ENCODE measurements around the gene CDK5.
A peak's percentile ranks its signal among the peaks of the same experiment; 100 is the strongest.

The CDK5 gene

GRCh38 chr7:151087245-151088018 is 29.7 kb upstream of the CDK5 start:
- DNase-seq (ENCODE audit: low read depth in 2 of 2): no peak

DNA sequence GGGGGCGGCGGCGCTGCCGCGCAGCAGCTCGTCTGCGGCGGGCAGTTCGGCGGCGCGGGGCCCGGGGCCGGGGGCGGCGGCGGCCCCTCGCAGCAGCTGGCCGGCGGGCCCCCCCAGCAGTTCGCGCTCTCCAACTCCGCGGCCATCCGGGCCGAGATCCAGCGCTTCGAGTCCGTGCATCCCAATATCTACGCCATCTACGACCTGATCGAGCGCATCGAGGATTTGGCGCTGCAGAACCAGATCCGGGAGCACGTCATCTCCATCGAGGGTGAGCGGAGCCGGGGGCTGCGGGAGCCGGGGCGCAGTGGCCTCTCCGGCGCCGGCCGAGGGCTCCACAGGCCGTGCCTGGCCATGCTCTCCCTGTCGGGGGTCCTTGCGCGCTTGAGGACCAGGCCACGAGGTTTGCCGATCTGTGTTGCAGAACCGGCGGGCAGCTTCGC is 29.1 kb upstream of the CDK5 start:
- no peak for DNase-seq (ENCODE audit: low read depth in 2 of 2)

DNA sequence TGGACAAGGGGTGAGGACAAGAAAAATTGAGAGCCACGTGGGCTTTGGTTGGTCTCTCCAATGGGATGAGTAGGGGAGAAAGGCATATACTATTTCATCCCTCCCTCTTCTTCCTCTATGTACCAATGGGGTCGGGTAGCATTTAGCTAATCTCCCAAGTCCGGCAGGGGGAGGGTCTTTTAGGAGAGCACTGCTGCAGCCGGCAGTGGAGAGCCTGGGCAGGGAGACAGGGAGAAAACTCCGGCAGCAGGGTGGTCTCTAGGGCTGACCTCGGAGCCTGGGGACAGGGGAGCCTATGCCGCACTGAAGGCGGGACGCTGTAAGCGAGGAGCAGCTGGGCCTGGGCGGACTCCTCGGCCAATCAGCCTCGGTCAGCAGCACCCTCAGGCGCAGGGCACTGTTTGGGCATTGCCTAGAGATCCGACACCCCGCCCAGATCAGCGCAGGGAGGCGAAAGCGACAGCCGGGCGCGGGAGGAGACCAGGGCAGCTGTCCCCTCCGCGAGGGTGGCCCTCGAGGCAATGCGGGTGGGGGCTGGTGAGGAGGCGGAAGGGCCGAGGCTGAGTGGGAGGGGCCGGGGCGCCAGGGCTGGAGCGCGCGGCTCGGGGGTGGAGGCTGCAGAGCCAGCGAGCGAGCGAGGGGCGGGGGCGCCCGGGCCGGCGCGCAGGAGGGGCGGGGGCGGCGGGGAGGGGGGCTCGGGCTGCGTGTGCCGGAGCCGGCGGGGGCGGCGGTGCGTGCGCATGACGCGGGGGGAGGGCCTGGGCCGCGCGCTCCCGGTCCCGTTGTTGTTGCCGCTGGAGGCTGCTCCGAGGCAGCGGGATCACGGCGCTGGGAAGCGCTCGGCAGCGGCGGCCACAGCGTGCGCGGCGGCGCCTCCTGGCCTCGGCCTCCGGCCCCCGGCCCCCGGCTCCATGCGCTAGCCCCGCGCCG is 28.3 kb upstream of the CDK5 start, which contains the start of gene AGAP3:
Gene AGAP3, plus strand, starts transcription at position 785 of the 930 bp plus-strand sequence. CDS start 267 bp downstream, outside the sequence.
- peak; percentile 35 to 47 for DNase-seq (ENCODE audit: low read depth in 2 of 2)

DNA sequence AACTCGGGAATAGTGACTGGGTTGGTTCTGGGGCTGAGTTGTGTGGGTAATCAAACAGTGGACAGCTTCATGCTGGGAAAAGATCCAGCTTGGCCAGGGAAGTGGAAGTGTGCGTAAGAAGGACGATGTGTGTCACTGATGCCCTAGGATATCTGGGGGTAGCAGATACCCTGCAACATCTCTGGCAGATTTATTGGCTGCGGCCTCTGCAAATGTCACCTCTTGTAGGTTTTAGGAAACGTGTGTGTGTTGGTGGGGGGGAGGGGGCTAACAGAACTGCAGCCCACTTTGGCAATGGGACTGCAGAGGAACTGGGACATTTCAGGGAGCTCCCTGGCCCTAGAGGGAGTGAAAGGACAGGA is 27.6 kb upstream of the CDK5 start:
- DNase-seq (ENCODE audit: low read depth in 2 of 2): no peak

- DNase-seq (ENCODE audit: low read depth in 2 of 2): no peak
Measured at GRCh38 chr7:151083824-151084160, 26.1 kb upstream of the CDK5 start.

GRCh38 chr7:151083071-151083823 is 25.6 kb upstream of the CDK5 start, which contains the start of gene TMUB1:
TMUB1 (minus strand) TSS chr7:151083493; CDS start chr7:151082563, 930 bp downstream.
- peak; percentile 71 to 74 for DNase-seq (ENCODE audit: low read depth in 2 of 2)

GRCh38 chr7:151082141-151083070 is 24.7 kb upstream of the CDK5 start:
- no peak for DNase-seq (ENCODE audit: low read depth in 2 of 2)

GRCh38 chr7:151081170-151082101 is 23.7 kb upstream of the CDK5 start:
- no peak for DNase-seq (ENCODE audit: low read depth in 2 of 2)

DNA sequence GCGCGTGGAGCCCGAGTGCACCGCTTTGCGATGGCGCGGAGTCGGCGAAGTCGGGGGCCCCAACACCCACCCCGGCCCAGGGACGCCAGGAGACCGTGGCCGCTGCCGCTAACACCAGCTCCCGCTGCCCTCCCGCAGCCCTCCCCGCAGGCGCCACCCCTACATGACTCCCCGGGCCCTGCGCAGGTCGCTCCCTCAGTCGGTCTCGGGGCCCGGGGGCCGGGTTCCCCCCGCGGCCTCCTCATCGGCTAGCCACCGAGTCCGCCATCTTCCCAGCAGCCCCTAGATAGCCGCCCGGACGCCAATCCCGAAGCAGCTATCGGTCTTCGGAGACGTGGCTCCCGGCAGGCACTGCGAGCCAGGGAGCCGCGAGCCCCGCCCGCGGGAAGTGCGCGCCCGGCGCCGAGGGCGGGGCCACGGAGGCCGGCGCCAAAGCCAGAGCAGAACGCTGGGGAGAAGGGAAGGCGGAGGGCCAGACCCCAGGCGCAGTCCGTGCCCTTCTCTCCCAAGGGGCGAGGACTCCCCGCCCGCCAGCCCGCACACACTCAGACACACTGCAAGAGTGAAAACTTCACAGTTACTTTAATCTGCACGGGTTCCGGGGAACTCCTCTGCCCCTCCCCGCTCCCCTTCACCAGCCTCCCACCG is 22.9 kb upstream of the CDK5 start, which contains the start of gene FASTK:
Gene FASTK, minus strand, starts transcription at position 288 of the 648 bp plus-strand sequence. Its CDS starts 43 bp downstream, at position 245.
- DNase-seq (ENCODE audit: low read depth in 2 of 2): peak; percentile 78 to 80

- DNase-seq (ENCODE audit: low read depth in 2 of 2): no peak
Measured at GRCh38 chr7:151080067-151080521, 22.4 kb upstream of the CDK5 start.

DNA sequence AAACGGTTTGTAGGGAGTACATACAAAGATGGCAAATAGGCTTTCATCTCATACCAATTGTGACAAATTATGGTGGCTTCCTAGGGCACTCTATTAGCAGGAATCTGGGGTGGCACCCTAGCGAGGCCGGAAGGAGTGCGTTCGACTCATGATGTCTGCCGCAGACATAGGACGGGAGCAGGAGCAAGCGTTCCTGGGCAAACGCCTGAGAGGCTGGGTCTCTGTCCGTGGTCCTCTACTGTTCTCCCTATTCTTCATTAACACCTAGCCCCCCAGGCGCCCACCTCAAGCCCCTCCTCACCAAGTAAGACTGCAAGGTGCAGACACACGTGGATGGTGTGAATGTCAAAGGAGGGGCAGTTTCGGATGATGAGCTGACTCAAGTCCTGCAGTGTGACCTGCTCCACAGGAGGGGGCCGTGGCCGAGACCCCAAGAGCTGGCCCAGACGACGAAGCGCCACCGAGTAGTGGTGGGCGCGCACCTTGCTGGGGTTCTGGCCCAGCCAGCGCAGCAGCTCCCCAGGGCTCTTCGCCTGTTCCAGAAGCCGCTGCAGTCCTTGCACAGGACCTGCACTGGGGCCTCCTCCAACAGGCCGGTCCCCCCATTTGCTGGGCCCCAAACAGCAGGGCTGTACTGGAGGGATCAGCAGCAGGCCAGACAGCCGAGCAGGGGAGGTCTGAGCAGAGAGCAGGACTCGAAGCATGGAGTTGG is 21.7 kb upstream of the CDK5 start:
- DNase-seq (ENCODE audit: low read depth in 2 of 2): no peak

GRCh38 chr7:151078233-151079040 is 20.7 kb upstream of the CDK5 start:
- no peak for DNase-seq (ENCODE audit: low read depth in 2 of 2)

DNA sequence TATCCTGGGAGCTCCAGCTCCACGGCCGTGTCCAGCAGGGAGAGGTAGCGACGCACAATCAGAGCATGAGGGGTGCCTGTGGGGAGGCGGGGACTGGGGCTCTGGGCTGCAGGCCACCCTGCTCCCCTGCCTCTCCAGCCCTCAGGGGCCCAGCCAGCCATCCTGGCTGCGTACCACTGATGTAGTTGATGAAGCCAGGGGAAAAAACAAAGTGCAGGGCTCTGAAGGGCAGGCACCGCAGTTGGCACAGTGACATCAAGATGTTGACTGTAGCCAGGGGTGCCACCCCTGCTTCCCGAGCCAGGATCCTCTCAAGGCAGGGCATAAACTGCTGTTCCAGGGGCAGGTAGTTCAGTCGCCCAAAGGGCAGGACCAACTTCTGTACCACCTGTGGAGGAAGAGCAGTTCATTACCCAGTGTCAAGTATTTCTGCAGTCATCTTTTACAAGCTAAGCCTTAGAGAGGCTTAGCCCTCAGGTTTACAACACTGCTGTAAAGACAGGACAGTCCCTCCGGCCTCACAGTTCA is 20.1 kb upstream of the CDK5 start:
- no peak for DNase-seq (ENCODE audit: low read depth in 2 of 2)

GRCh38 chr7:151076863-151077704 is 19.4 kb upstream of the CDK5 start:
- DNase-seq (ENCODE audit: low read depth in 2 of 2): no peak

DNA sequence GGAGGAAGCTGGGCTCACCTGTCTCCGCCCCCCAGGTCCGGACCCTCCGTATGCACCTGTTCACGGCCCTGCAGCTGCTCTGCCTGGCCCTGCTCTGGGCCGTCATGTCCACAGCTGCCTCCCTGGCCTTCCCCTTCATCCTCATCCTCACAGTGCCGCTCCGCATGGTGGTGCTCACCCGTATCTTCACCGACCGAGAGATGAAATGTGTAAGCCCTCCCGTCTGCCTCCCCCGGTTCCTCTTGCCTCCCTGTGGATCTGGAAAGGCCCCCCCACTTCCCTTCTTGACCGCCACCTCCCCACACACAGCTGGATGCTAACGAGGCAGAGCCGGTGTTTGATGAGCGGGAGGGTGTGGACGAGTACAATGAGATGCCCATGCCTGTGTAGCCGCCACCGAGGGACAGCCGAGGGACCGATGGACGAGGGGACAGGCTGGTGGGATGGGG is 18.3 kb upstream of the CDK5 start:
- DNase-seq (ENCODE audit: low read depth in 2 of 2): no peak

- DNase-seq (ENCODE audit: low read depth in 2 of 2): no peak
Measured at GRCh38 chr7:151075662-151075971, 17.9 kb upstream of the CDK5 start.

Data from activated CD4-positive, alpha-beta T cell treated with anti-CD3 and anti-CD28 coated beads for 24 hours (primary cell).